Measurements from ENCODE around the gene DUOXA2. TPM values are rescaled to one million over a fixed set of nuclear protein-coding genes. Genes with fewer than 3 reads are reported as not detected.
A peak's percentile ranks its signal among the peaks of the same experiment; 100 is the strongest.
"Not testable (repeated sequence)": the region's sequence is repeated elsewhere in the genome, so short reads cannot be mapped to it uniquely, and the experiment has no call there.

The DUOXA2 gene
- total RNA-seq, 2 experiments from 2014 or later = not detected

DNA sequence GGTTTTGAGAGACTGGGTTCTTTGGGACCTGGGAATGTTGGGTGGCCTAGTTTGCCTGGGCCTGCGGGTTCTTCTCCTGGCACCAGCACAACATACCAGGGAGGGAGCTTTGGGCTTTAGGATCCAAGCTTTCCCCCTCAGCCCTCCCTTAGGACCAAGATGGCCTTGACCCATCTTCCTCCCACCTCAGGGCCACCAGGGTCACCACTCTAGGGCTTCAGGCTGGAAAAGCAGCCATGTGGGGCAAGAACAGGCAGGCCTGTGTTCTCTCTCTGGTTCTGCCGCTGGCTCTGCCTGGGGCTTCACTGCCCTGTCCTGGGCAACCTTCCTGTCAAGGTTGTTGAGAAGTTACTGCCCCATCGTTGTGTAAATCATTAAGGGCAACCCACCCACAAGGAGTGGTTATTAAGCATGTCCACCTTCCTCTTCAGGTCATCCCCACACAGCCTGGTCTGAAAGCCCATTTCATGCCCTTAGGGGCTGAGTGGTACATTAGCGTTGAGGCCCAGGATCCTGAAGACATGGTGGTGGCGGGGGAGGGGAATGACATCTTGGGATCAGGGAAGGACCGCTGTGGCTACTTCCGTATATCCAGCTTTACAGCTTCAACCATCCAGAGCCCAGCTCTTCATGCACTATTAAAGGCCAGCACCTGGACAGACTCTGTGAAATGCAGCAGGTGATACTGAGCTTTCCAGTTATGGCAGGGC, 16.3 kb downstream of the DUOXA2 start:
- Mint-ChIP-seq H3K27ac (no peak overlapping the region), H3K4me3 (no peak overlapping the region), H3K9me3 (no peaks in the 10 kb centered on the region), H3K27me3 (peaks cover 64% of the 10 kb centered on the region), H3K36me3 (no peaks in the 10 kb centered on the region), H3K4me1 (peaks cover 5% of the 10 kb centered on the region)
- DNase-seq (no peak), ATAC-seq (ENCODE audit: low read depth) (no peak)
- POLR2A ChIA-PET = no interaction called here

GRCh38 chr15:45131510-45131909, 17.4 kb downstream of the DUOXA2 start:
- POLR2A ChIA-PET = no interaction called here
- no peak for ATAC-seq (ENCODE audit: low read depth)
- Mint-ChIP-seq H3K36me3 (no peaks in the 10 kb centered on the region), H3K27me3 (peaks cover 60% of the 10 kb centered on the region), H3K4me3 (no peak overlapping the region), H3K9me3 (no peaks in the 10 kb centered on the region), H3K27ac (no peak overlapping the region), H3K4me1 (peaks cover 9% of the 10 kb centered on the region)
- DNase-seq = no peak

DNA sequence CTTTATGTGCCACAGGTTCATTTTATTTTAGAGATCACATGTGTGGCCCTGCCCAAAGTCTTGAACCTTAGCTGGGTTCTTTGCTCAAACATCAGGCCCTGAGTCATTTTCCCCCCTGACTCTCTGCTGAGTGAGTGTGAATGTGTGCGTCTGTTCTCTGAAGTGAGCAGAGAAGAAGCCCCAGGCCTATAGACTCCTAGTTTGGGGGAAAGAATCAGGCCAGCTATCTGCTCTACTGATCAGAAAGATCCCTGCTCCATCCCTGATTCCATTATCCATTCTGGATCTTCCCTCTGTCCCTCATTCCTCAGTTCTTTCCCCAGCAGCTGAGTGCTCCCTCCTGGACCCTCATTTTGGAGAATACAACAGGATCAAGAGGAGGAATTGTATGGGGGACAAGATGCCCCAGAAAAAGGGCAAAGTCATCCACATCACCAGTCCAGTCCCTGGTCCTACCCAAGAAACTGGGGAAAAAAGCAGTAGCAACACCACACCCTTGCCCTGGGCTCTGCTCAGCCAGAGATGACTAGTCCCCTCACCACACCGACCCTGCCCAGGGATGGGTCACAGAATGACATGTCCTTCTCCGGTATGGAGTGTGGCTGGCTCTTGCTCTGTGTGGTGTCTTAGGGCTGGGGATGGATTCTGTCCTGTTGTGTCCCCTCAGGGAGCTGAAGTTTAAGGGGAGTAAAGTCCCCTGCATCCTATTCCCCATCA, 18.9 kb downstream of the DUOXA2 start:
- peaks cover 56% of the 10 kb centered on the region for H3K27me3 Mint-ChIP-seq

DNA sequence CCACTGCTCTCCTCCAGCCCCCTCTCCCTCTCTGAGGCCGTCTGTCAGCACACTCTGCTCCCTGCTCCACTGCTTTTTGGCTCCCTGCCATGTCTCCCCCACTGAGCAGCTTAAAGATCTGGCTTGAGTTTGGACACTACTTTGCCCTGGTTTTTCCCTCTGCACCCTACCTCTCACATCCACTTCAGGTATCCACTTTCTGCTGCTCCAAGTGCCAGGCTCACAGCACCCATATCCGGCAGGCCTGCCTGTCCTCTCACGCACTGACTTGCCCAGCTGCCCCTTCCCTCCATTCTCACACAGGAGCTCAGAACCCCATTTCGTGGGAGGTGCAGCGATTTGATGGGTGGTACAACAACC, 19.4 kb downstream of the DUOXA2 start:
- no peak for ATAC-seq (ENCODE audit: low read depth)
- POLR2A ChIA-PET = no interaction called here
- Mint-ChIP-seq H3K36me3 (no peaks in the 10 kb centered on the region), H3K4me3 (no peak overlapping the region), H3K27me3 (peaks cover 50% of the 10 kb centered on the region), H3K27ac (no peak overlapping the region), H3K9me3 (no peaks in the 10 kb centered on the region), H3K4me1 (peaks cover 10% of the 10 kb centered on the region)
- DNase-seq = no peak

More for the DNA sequence above, 18.9 kb downstream of the DUOXA2 start:
- H3K4me3 Mint-ChIP-seq = no peak overlapping the region
- H3K4me1 Mint-ChIP-seq = peaks cover 10% of the 10 kb centered on the region
- ATAC-seq (ENCODE audit: low read depth) (no peak), DNase-seq (no peak)
- H3K9me3 Mint-ChIP-seq = no peaks in the 10 kb centered on the region
- POLR2A ChIA-PET = interaction anchor here (0.6 kb wide), 1 partner anchor 23 kb away, joined by 7 read pairs; no protein-coding TSS in a partner anchor
- H3K36me3 Mint-ChIP-seq = no peaks in the 10 kb centered on the region
- no peak overlapping the region for H3K27ac Mint-ChIP-seq

DNA sequence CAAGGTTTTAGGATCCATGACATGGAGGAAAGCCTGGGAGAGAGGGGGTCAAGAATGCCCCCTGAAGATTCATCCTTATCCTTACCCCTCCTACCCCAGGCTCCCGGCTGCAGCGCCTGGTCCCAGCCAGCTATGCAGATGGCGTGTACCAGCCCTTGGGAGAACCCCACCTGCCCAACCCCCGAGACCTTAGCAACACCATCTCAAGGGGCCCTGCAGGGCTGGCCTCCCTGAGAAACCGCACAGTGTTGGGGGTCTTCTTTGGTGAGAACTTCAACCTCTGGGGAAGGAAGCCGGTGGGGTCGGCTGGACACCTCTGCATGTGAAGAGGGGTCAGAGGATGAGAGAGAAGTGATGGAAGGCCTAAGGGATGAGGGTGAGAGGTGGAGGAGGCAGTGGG, 19.9 kb downstream of the DUOXA2 start:
- no peak for DNase-seq
- no peaks in the 10 kb centered on the region for H3K36me3 Mint-ChIP-seq
- no peak for ATAC-seq (ENCODE audit: low read depth)
- H3K9me3 Mint-ChIP-seq = no peaks in the 10 kb centered on the region
- H3K4me3 Mint-ChIP-seq = no peak overlapping the region
- H3K4me1 Mint-ChIP-seq = peaks cover 8% of the 10 kb centered on the region
- H3K27ac Mint-ChIP-seq = no peak overlapping the region
- peaks cover 45% of the 10 kb centered on the region for H3K27me3 Mint-ChIP-seq
- POLR2A ChIA-PET = interaction anchor here (0.6 kb wide), 1 partner anchor 270 kb away, joined by 3 read pairs; no protein-coding TSS in a partner anchor

GRCh38 chr15:45134682-45135604, 20.8 kb downstream of the DUOXA2 start:
- H3K4me1 Mint-ChIP-seq = peaks cover 8% of the 10 kb centered on the region
- DNase-seq = peak; percentile 48
- H3K27me3 Mint-ChIP-seq = peaks cover 43% of the 10 kb centered on the region

GRCh38 chr15:45135705-45136377, 21.7 kb downstream of the DUOXA2 start:
- ATAC-seq (ENCODE audit: low read depth); H3K4me1 Mint-ChIP-seq; POLR2A ChIA-PET; H3K27ac Mint-ChIP-seq; H3K9me3 Mint-ChIP-seq; DNase-seq; H3K36me3 Mint-ChIP-seq: not testable (repeated sequence)
- H3K4me3 Mint-ChIP-seq = peak overlapping the region; percentile 4
- H3K27me3 Mint-ChIP-seq = peaks cover 36% of the 10 kb centered on the region

More at GRCh38 chr15:45134682-45135604, 20.8 kb downstream of the DUOXA2 start:
- Mint-ChIP-seq H3K4me3 (peak overlapping the region; percentile 55), H3K36me3 (no peaks in the 10 kb centered on the region), H3K9me3 (no peaks in the 10 kb centered on the region), H3K27ac (no peak overlapping the region)
- ATAC-seq (ENCODE audit: low read depth) = peak; percentile 38
- POLR2A ChIA-PET = interaction anchor here (0.6 kb wide), 1 partner anchor 269 kb away, joined by 3 read pairs; no protein-coding TSS in a partner anchor

GRCh38 chr15:45136378-45136764, 22.2 kb downstream of the DUOXA2 start:
- ATAC-seq (ENCODE audit: low read depth) = no peak
- Mint-ChIP-seq H3K4me3 (peak overlapping the region; percentile 4), H3K27me3 (peaks cover 36% of the 10 kb centered on the region), H3K27ac (no peak overlapping the region), H3K36me3 (no peaks in the 10 kb centered on the region), H3K9me3 (no peaks in the 10 kb centered on the region), H3K4me1 (peaks cover 8% of the 10 kb centered on the region)
- POLR2A ChIA-PET = no interaction called here
- DNase-seq = no peak

GRCh38 chr15:45137703-45138102, 23.6 kb downstream of the DUOXA2 start:
- DNase-seq (no peak), ATAC-seq (ENCODE audit: low read depth) (no peak)
- Mint-ChIP-seq H3K27me3 (peaks cover 32% of the 10 kb centered on the region), H3K36me3 (no peaks in the 10 kb centered on the region), H3K9me3 (no peaks in the 10 kb centered on the region), H3K27ac (no peak overlapping the region), H3K4me3 (no peak overlapping the region), H3K4me1 (peaks cover 8% of the 10 kb centered on the region)
- POLR2A ChIA-PET = no interaction called here

- peaks cover 8% of the 10 kb centered on the region for H3K4me1 Mint-ChIP-seq
- H3K4me3 Mint-ChIP-seq = no peak overlapping the region
- POLR2A ChIA-PET = no interaction called here
- ATAC-seq (ENCODE audit: low read depth) (no peak), DNase-seq (no peak)
- H3K36me3 Mint-ChIP-seq = no peaks in the 10 kb centered on the region
- H3K9me3 Mint-ChIP-seq = no peaks in the 10 kb centered on the region
- H3K27ac Mint-ChIP-seq = no peak overlapping the region
- peaks cover 19% of the 10 kb centered on the region for H3K27me3 Mint-ChIP-seq
These were observed 25.0 kb downstream of the DUOXA2 start for GRCh38 chr15:45138814-45139765.

DNA sequence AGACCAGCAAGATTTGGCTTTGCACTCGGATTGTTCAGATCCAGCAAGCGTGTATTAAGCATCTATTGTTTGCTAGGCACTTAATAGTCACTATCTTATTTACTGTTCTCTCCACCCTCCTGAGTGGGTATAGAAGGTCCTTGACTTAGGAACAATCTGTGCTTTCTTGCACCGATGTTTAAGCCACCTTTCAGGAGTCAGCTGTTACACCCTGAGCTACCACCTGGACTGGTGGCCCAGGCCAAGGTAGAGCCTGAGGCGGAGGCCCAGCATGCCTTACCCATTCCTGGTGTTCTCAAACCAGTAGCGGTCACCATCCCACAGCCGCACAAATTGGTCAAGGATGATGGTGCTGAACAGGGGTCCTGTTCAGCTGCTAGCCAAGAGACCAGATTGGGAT, 25.6 kb downstream of the DUOXA2 start:
- H3K27me3 Mint-ChIP-seq = peaks cover 12% of the 10 kb centered on the region
- H3K36me3 Mint-ChIP-seq = no peaks in the 10 kb centered on the region
- POLR2A ChIA-PET = no interaction called here
- H3K4me1 Mint-ChIP-seq = peaks cover 6% of the 10 kb centered on the region
- no peaks in the 10 kb centered on the region for H3K9me3 Mint-ChIP-seq
- ATAC-seq (ENCODE audit: low read depth) (no peak), DNase-seq (no peak)
- H3K4me3 Mint-ChIP-seq = no peak overlapping the region
- H3K27ac Mint-ChIP-seq = no peak overlapping the region

- no peak for ATAC-seq (ENCODE audit: low read depth)
- Mint-ChIP-seq H3K4me3 (no peak overlapping the region), H3K27me3 (peaks cover 9% of the 10 kb centered on the region), H3K27ac (no peak overlapping the region), H3K9me3 (no peaks in the 10 kb centered on the region), H3K4me1 (peaks cover 4% of the 10 kb centered on the region), H3K36me3 (no peaks in the 10 kb centered on the region)
- no peak for DNase-seq
- POLR2A ChIA-PET = no interaction called here
These were observed 26.6 kb downstream of the DUOXA2 start for GRCh38 chr15:45140557-45141250.

All from activated naive CD8-positive, alpha-beta T cell treated with anti-CD3 and anti-CD28 coated beads, Interleukin-2, amount 10 ng/mL, durations not matched to agents 7 days and 5 days (primary cell).